Body of pancreas (tissue), 4 donors: ENCODE measurements around the gene NUDT15.

ENCODE experiments used
- CTCF ChIP-seq, 7 experiments: fragments of 450-650 bp in 4 of 7; fragments of 200-600 bp in 3 of 7; sonication (generic) in 3 of 7; IDR thresholded peaks; one replicate each; pipeline ENCODE4 v1.5.1; 2016 to 2019; ENCODE audit warnings: antibody characterized with exemption in 7 of 7
- POLR2A ChIP-seq, 3 donors: fragments of 450-650 bp; IDR thresholded peaks; one replicate each; pipeline ENCODE4 v1.6.1; 2016; ENCODE audit warnings: antibody characterized with exemption in 3 of 3, mild to moderate bottlenecking in 2 of 3

DNA sequence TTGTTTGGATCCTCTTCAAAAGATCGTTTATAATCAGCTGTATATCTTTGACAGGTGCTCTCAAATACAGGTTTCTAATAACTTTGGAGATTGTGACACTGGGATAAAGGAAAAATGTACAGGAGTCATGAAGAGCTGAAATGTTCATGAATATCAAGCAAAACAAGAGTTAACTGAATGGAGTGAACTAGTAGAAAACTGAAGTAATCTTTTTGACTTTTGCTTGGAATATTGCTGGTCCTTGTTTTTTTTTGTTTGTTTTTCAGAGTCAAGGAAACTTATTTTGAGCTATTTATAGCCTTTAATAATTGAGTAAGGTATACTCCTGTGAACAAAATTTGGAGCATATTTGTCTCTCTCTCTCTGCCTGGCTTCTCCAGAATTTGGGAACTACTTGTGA lies 32.0 kb downstream of the NUDT15 start:
- TF ChIP-seq CTCF (IDR thresholded peaks at IDR 0.05) (no peak), POLR2A (IDR thresholded peaks at IDR 0.05) (no peak)
